Stimulated activated CD8-positive, alpha-beta memory T cell treated with anti-CD3 and anti-CD28 coated beads, Interleukin-2, amount 100 ng/mL, for 48 hours (primary cell): ENCODE data around the gene FOXP3.

Experiments used
- DNase-seq, 2 donors: peaks; one replicate each; pipeline ENCODE4 v3.0.0-alpha.2; 2020; ENCODE audit warnings: low read depth in 2 of 2

Gene FOXP3

DNA sequence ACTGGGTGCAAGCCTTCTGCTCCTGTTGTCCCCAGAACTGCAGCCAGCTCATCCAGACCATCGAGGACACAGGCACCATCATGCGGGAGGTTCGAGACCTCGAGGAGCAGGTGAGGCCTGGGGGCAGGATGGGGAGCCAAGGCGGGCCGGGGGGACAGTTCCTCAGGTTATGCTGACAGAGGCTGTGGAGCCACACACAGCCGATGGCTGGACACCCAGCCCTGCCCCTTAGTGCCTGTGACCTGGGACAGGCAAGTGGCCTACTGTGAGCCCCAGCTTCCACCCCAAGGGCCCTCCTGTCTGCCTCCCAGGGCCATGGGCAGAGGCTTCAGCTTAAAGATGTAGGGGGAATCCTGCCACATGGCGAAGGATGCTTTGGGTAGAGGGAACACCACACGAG is 14.9 kb downstream of the FOXP3 start:
- DNase-seq = no peak

DNA sequence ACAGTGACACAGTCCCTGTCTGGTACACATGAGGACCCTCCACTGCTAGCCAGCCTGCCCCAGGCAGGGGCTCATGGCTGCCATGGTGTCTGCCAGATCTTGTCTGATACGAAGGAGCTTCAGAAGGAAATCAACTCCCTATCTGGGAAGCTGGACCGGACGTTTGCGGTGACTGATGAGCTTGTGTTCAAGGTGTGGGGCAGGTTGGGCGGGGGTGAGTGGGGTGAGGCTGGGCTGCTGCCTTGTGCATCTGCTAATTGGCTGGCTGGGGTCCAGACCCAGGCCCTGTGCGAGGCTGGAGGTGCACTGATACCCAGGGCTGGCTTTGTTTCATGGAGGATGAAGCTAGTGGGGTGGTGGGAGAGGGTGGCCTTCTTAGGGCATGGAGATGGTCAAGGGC is 15.4 kb downstream of the FOXP3 start:
- DNase-seq = no peak

DNA sequence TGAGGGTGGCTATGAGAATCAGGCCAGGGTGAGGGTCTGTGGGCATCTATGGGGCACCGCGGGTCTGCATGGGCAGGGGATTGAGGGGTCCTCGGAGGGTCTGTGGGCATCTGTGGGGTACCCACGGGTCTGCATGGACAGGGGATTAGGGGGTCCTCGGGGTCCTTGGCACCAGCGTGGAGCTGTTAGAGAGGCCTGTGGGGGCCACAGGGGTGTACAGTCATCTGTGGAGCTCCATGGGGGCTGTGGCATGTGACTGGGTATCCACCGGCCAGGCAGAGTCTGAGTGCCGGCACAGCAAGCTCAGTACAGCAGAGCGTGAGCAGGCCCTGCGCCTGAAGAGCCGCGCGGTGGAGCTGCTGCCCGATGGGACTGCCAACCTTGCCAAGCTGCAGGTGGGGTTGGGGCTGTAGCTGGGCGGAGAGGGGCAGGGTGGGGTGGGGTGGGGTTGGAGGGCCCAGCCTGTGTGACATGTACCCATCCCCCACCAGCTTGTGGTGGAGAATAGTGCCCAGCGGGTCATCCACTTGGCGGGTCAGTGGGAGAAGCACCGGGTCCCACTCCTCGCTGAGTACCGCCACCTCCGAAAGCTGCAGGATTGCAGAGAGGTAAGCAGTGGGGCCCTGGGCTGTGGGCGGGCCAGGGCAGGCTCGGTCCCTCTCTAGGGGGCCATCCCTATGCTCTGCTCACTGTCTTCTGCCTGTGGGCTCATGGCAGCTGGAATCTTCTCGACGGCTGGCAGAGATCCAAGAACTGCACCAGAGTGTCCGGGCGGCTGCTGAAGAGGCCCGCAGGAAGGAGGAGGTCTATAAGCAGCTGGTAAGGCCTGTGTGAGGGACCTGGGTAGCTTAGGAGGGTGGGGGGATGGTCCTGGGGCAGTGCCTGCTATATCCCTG is 16.3 kb downstream of the FOXP3 start:
- DNase-seq = no peak

DNA sequence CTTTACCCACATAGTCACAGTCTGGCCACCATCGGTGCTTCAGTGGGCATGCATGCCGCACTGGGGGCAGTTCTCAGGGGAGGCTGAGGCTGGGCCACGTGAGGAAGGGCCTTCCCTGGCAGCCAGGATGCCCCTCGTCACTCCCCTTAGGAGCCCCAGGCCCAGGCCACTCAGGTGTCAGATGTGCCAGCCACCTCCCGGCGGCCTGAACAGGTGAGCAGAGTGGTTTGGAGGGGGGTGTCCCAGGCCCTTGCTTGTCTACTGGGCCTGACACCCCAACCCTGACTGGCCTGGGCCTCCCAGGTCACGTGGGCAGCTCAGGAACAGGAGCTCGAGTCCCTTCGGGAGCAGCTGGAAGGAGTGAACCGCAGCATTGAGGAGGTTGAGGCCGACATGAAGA is 17.2 kb downstream of the FOXP3 start:
- no peak for DNase-seq

DNA sequence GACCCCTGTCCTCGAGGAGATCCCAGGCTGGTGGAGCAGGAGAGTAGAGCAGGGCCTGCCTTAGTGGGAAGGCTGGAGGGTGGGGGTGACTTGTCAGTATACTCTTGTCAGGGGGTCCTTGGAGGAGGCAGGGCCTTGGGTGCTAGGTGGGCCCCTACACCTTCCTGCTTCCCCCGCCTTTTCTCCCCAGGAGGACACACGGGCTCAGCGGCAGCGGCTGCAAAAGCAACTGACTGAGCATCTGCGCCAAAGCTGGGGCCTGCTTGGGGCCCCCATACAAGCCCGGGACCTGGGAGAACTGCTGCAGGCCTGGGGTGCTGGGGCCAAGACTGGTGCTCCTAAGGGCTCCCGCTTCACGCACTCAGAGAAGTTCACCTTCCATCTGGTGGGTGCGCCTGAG is 18.0 kb downstream of the FOXP3 start:
- DNase-seq = no peak

DNA sequence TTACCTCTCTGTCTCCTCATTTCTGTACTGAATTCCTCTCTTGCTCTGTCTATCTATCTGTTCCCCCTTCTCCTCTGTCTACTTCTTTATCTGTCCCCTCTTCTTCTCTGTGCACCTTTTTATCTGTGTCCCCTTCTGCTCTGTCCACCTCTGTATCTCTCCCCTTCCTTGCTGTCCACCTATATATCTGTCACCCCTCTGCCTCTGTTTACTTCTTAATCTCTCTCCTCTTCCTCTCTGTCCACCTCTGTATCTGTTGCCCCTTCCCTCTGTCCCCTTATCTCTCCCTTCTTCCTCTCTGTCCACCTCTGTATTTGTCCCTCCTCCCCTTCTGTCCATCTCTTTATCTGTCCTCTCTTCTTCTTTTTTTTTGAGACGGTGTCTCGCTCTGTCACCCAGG is 20.3 kb downstream of the FOXP3 start:
- no peak for DNase-seq

DNA sequence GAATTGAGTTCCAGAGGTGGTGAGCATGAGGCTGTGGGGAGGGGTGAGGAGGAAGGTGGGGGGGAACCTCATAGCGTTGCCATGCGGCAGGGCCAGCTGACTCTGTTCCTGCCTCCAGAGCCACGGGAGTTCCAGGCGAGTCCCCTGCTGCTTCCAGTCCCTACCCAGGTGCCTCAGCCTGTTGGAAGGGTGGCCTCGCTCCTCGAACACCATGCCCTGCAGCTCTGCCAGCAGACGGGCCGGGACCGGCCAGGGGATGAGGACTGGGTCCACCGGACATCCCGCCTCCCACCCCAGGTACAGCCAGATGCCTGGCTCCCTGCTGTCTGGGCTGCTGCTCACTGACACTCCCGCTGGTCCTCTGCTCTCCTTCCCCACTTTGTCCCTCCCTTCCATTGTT is 21.3 kb downstream of the FOXP3 start:
- DNase-seq = no peak

DNA sequence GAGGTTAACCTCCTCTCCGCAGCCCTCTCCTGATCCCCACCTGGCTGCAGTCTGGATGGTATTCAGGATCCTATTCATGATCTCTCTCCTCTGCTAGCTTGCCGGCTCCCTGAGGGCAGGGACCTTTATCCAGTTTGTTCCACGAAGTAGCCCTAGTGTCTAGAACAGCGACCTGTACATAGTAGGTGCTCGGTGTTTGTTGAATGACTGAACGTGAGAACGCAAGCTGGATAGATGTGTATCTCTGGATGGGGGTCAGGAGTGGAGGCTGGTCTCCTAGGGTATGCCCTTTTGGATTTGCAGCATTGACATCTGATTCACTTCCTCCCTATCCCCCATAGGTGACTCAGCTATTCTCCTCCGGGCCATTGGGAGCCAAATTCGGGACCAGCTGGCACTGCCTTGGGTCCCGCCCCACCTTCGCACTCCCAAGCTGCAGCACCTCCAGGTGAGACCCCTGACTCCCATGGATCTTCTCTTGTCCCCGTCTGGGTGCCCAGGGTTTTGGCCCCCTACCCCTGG is 21.9 kb downstream of the FOXP3 start:
- no peak for DNase-seq

DNA sequence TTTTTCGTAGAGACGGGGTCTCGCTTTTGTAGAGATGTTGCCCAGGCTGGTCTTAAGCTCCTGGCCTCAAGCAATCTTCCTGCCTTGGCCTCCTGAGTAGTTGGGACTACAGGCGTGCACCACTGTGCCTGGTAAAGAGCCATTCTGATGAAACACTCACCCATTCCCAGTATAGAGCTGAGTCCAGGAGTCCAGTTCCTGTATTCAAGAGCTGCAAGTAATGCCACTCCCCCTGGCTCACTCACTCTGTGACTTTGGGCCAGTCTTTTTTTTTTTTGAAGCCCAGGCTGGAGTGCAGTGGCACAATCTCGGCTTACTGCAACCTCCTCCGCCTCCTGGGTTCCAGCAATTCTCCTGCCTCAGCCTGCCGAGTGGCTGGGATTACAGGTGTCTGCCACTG is 25.8 kb downstream of the FOXP3 start:
- no peak for DNase-seq

DNA sequence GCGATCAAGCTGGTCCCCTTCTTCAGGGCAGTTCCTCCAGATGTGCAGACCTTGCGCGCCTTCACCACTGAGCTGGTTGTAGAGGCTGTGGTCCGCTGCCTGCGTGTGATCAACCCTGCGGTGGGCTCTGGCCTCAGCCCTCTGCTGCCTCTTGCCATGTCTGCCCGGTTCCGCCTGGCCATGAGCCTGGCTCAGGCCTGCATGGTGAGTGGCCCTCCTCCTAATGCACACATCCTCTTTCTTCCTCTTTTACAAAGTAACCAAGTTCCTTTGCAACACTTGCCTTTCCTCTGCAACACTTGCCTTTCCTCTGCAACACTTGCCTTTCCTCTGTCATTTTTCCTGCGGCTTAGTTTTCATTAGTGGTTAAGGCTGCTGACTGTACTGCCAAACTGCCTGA is 27.4 kb downstream of the FOXP3 start:
- DNase-seq = no peak

DNA sequence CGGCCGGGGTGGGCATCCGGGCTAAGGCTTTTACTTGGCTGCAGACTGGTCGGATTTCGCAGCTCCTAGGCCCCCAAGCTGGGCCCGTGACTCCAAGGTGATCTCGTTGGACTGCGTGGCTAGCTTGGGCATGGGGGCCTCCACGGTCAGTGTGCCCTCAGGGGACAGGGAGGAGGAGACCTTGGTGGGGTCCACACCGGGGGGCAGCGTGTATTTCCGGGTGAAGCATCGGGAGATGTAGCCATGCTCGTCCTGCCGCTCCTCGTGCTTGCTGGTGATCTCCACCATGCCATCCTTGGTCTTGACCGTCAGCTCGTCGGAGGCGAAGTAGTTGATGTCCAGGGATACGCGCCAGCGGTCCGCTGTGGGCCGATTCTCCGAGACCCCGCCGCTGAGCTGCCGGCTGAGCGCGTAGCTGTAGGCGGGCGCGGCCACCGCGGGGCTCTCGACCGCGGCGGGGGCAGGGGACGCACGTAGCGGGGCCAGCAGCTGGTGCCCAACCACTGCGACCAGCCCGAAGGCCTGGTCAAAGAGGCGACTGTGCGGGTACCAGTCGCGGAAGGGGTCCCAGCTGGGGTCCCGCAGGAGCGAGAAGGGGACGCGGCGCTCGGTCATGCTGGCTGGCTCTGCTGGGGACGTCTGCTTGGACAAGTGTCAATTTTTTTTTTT is 30.5 kb downstream of the FOXP3 start:
- no peak for DNase-seq

DNA sequence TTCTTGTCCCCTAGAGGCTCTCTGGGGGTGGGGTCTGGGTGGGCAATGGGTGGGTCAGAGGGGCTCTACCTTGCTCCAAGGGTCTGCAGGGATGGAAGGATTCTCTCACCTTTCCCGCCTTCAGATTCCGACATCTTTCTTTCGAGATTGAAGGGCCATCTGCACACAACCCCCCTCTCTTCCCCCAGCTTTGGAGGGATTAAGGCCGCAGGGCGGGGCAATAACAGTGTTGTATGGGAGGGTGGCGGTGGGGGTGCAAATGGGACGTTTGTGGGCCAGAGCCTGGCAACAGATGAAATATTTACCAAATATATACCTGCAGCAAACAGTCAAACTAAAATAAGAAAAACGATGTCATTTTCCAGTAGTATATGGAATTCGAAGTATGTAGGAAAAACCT is 31.3 kb downstream of the FOXP3 start, which contains the start of gene CACNA1F:
Gene CACNA1F (minus strand): TSS at position 165 of the 400 bp plus-strand sequence. CDS start 31 bp downstream, at position 134.
- DNase-seq = no peak

DNA sequence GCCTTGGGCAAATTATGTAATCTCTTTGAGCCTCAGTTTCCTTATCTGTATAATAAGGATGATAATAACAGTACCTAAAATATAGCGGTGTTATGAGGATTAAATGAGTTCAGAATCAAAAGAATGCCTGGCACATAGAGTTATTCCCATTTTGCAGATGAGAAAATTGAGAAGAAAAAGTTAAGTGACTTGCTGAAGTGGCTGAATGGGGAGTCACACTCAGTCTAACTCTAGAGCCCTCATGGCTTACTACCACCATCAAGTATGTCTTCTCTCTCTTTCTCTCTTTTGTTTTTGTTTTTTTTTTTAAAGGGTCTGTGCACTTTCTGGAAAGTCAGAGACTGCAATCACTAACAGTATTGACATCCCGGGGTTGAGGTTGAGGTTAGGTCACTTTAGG is 32.0 kb downstream of the FOXP3 start:
- no peak for DNase-seq

DNA sequence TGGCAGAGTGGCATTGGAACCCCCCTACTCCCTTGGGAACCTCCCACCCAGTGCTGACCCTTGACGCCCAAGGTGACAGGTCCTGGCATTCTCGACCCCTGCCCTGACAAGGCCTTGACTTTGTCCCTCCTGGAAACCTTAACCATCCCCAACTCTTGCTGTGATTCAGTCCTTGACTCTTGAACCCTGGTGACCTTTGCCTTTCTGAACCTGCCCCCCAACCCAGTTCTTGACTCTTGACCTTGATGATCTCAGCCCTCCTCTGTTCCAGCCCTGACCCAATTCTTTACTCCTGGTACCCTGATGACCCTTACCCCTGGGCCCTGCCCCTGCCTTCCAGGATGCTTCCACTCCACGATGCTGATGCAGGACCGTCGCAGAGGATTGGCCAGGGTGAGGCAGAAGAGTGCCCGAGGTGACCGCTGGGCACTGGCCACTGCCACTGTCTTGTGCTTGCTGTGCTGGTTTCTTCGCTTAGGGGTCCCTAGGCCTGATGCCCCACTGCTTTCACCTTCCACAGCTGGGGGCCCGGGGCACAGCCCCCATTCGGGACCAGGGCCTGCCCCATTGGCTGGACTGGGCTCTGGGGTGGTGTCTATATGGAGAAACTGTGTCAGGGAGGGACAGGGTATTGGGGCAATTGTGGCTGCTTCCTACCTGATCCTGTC is 33.0 kb downstream of the FOXP3 start:
- DNase-seq = no peak

DNA sequence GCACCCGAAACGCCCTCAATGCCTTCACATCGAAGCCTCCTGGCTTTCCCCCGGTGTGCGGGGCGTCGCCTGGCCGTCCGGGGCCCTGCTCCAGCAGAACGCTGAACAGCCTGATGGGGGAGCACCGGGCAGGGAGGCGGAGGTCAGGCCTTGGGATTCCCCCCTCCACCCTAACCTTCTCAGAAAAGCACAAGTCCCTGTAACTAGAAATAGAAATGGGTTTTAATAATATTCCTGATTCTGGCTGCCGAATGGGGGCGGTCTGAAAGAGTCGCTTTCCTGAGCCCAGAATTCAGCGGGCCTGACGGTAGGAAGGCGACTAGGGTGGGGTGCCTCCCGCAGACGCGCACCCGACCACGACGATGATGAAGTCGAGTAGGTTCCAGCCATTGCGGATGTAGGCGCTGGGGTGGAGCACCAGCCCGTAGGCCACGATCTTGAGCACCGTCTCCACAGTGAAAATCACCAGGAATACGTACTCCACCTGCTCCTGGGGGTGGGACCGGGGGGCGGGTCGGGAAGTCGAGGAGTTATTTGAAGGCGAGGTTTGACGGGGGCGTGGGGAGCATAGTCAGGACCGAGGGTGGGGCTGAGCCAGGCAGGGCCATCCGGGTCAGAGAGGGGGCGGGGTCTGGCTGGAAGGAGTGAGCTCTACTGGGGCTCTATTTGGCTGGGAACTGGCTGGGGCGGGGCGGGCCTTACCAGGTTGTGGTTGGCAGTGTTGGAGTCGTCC is 33.8 kb downstream of the FOXP3 start:
- DNase-seq = peak; percentile 47 to 58

DNA sequence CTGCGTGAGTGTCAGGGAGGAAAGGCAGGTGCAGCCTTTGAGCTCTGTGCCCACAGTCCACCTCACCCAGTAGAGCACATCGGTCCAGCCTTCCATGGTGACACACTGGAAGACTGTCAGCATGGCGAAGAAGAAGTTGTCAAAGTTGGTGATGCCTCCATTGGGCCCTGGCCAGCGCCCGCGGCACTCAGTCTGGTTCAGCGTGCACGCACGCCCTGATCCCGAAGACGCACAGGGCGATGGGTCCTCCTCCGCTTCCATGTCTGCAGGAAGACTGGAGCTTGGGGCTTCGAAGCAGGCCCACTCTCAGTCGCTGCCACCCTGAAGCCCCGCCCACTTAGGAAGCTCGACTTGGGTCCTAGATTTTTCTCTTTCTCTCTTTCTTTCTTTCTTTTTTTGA is 36.3 kb downstream of the FOXP3 start:
- DNase-seq = no peak

DNA sequence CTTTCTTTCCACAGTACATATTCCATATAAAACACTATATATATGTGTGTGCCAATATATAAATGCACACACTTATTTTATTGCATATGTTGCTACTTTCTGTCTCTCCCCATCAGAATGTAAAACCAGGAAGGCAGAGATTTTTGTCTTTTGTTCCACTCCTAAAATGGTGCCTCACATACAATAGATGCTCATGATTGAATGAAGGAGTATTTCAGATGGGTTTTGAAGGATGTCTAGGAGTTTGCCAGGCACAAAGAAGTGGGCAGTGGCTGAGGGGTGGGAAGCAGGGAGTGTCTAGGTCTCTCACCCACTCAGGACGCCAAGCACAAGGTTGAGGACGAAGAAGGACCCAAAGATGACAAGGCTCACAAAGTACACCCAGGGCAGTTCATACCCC is 36.8 kb downstream of the FOXP3 start:
- DNase-seq = no peak

DNA sequence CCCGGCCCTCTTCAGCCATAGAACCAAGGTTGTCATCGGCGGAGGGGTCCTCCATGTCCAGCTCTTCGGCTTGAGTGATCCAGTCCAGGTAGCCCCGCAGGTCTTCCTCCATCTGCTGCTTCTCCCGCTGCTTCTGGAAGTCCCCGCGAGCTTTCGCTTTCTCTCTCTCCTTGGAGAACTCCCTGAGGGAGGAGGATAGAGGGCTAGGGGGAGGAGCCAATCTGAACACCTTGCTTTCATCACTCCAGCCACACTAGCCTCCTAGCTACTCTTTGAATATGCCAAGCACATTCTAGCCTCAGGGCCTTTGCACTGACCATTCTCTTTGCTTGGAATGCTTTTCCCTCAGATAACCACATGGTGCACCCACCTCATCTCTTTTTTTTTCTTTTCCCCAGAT is 37.6 kb downstream of the FOXP3 start:
- no peak for DNase-seq

DNA sequence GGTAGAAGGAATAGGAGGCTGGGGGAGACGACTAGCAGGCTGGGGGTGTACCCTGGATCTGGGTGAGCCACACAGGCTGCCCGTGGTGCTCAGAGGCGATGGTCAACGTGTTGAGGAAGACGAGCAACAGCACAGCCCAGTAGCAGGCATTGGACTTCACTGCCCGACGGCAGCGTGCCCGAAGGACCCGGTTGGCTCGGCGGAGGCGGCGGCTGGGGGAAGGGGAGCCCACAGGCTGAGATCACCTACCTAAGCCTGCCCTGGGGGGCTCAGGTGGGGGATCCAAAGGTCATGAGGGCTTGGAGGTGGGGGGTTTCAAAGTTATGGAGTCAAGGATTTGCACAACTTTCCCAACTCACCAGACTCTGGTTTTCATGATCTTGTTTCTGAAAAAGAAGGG is 38.7 kb downstream of the FOXP3 start:
- no peak for DNase-seq

DNA sequence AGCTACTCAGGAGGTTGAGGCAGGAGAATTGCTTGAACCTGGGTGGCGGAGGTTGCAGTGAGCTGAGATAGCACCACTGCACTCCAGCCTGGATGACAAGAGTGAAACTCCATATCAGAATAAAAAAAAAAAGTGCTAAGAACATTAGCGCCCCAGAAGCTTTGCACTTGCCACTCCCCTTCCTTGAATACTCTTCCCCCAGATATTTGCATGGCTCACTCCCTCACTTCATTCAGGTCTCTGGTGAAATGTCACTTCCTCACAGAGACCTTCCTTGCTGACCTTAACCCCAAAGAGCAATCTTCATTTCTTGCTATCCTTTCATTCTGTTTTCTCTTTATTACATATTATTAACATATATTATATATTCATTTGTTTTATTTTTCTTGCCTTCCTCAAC is 42.6 kb downstream of the FOXP3 start:
- DNase-seq = no peak

DNA sequence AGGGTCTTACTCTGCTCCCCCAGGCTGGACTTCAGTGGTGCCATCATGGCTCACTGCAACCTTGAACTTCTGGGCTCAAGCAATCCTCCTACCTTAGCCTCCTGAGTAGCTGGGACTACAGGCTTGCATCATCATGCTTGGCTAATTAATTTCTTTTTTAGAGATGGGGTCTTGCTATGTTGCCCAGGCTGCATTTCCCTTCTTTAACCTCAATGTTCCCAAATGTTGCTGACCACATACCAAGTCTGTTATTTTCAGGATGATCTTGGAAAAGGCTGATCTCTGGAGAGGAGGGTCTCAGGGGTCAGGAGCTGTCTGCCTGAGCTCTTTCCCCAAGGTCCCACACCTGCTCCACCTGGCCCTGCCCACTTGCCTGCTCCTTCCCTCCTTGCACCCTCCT is 44.4 kb downstream of the FOXP3 start:
- DNase-seq = no peak

DNA sequence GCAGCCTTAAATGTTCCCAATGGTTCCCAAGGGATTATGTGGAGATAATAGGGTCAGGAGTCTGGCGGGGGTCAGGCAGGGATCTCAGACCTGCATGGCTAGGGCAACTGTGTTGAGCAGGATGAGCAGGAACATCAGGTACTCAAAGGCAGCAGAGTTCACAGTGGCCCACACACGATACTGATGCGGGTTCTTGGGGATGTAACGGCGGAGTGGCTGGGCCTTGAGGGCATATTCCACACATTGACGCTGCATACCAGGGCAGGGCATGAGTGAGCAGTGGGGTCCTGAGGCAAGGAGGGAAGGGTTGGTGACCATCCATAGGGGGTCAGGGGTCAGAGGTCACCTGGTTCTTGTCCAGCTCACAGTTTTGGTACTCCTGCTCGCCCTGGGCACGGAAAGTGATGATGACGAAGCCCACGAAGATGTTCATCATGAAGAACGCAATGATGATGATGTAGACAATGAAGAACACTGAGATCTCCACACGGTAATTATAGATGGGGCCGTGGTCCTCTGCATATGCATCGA is 49.4 kb downstream of the FOXP3 start:
- DNase-seq = no peak
